AG09309 (cell line): ENCODE results near the gene BRINP3.

Source experiments
- DNase-seq: peaks from one replicate; pipeline ENCODE4 v3.0.0-alpha.2; 2010; ENCODE audit warnings: low read depth
- H3K4me3 ChIP-seq: 2 replicates; pipeline ENCODE4 v1.5.1; 2011; ENCODE audit warnings: mild to moderate bottlenecking, low read depth, low read length, moderate library complexity; ENCODE audit not compliant: control insufficient read depth
- CTCF ChIP-seq: IDR thresholded peaks from 2 replicates; pipeline ENCODE4 v1.5.1; 2011; ENCODE audit warnings: mild to moderate bottlenecking, low read depth, low read length, inconsistent platforms; ENCODE audit not compliant: insufficient read depth, control insufficient read depth; ENCODE audit errors: missing control alignments

Gene BRINP3

GRCh38 chr1:190377991-190378390 is 99.7 kb downstream of the BRINP3 start:
- no peak for DNase-seq
- H3K4me3 ChIP-seq = no peak overlapping the region
- no peak for TF ChIP-seq CTCF

GRCh38 chr1:190377294-190377693 is 100.4 kb downstream of the BRINP3 start:
- no peak for DNase-seq
- TF ChIP-seq CTCF = no peak
- no peak overlapping the region for H3K4me3 ChIP-seq

GRCh38 chr1:190376044-190376443 is 101.6 kb downstream of the BRINP3 start:
- H3K4me3 ChIP-seq = no peak overlapping the region
- DNase-seq = no peak
- TF ChIP-seq CTCF = no peak

GRCh38 chr1:190373705-190374336 is 103.8 kb downstream of the BRINP3 start:
- no peak for DNase-seq
- TF ChIP-seq CTCF = no peak
- H3K4me3 ChIP-seq = no peak overlapping the region

- no peak overlapping the region for H3K4me3 ChIP-seq
- DNase-seq = no peak
- no peak for TF ChIP-seq CTCF
Observed at GRCh38 chr1:190367200-190367599, 110.5 kb downstream of the BRINP3 start.

GRCh38 chr1:190365283-190365682 is 112.4 kb downstream of the BRINP3 start:
- TF ChIP-seq CTCF = no peak
- H3K4me3 ChIP-seq = no peak overlapping the region
- DNase-seq = no peak
